ENCODE data around the gene PRKCZ.

GRCh38 chr1:2233997-2234761, 184.0 kb downstream of the PRKCZ start:
- no peak for TF ChIP-seq CTCF (conservative IDR thresholded peaks at IDR 0.05; ENCODE audit: low read depth in 2 of 2)
- TF ChIP-seq EZH2 (IDR thresholded peaks at IDR 0.05; ENCODE audit: low read depth, unreplicated experiment): no peak
- no peak for TF ChIP-seq REST (IDR thresholded peaks at IDR 0.05; ENCODE audit: unreplicated experiment)
- no peak for TF ChIP-seq EZH2phosphoT487 (IDR thresholded peaks at IDR 0.05; ENCODE audit: unreplicated experiment)
- no peak for TF ChIP-seq POLR2AphosphoS5 (IDR thresholded peaks at IDR 0.05; ENCODE audit: low read depth)
- TF ChIP-seq NANOG (IDR thresholded peaks at IDR 0.05; ENCODE audit: borderline replicate concordance): no peak
